Kidney epithelial cell (primary cell): ENCODE measurements around the gene PSMB11. TPM values are rescaled to one million over a fixed set of nuclear protein-coding genes. Genes with fewer than 3 reads are reported as not detected.
"Not testable (repeated sequence)": the region's sequence is repeated elsewhere in the genome, so short reads cannot be mapped to it uniquely, and the experiment has no call there.

Source experiments
- DNase-seq: peaks from one replicate; pipeline ENCODE4 v3.0.0-alpha.2; 2010; ENCODE audit warnings: low read depth
- H3K27me3 ChIP-seq: 2 replicates; pipeline ENCODE4 v1.6.0; 2011; ENCODE audit warnings: low read length; ENCODE audit not compliant: control insufficient read depth, insufficient read depth
- H3K36me3 ChIP-seq: 2 replicates; pipeline ENCODE4 v1.5.1; 2011; ENCODE audit warnings: low read length; ENCODE audit not compliant: control insufficient read depth, insufficient read depth
- H3K4me3 ChIP-seq: 2 replicates; pipeline ENCODE4 v1.5.1; 2011; ENCODE audit warnings: low read depth, mild to moderate bottlenecking, control low read depth, low read length
- CTCF ChIP-seq: IDR thresholded peaks from 2 replicates; pipeline ENCODE4 v1.5.1; 2011; ENCODE audit warnings: mild to moderate bottlenecking, moderate library complexity, low read length, control low read depth, inconsistent platforms; ENCODE audit not compliant: insufficient read depth, poor library complexity, severe bottlenecking
- total RNA-seq: library from RNA; depleted of rRNA; stranded (reverse); fragments of >200 nt; gene quantifications from 2 replicates; pipeline ENCODE4 v1.2.3, GENCODE V29; 2015

Gene PSMB11
- total RNA-seq, 1 donor from 2014 or later = not detected

DNA sequence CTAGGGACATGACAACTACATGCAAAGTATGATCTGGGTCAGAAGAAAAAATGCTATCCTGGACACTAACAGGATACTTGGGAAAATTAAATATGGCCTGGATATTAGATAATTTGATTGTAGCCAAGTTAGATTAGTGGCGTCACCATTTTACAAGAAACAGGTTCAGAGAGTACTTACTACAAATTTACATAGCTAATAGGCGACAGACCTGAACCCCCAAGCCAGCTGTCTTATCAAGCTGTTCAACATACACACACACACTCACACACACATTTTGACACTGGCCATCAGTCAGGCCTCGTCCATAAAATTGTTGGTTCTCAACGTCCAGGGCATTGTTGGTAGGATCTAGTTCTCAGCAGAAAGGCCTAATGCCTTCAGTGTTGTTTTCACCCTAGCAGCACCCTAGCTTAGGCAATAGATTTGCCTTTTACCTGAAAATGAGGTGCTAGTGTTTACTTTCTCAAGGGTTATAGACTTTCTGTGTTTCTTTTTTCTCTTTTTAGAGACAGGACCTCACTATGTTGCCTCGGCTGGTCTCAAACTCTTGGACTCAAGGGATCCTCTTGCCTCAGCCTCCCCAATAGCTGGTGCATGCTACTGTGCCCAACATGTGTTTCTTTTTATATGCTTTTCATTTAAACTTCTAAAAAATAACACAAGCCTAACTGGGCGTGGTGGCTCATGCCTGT, 28.8 kb upstream of the PSMB11 start:
- DNase-seq = no peak
- Histone ChIP-seq H3K4me3 (no peak overlapping the region), H3K27me3 (no peaks in the 10 kb centered on the region), H3K36me3 (no peaks in the 10 kb centered on the region)
- no peak for TF ChIP-seq CTCF

DNA sequence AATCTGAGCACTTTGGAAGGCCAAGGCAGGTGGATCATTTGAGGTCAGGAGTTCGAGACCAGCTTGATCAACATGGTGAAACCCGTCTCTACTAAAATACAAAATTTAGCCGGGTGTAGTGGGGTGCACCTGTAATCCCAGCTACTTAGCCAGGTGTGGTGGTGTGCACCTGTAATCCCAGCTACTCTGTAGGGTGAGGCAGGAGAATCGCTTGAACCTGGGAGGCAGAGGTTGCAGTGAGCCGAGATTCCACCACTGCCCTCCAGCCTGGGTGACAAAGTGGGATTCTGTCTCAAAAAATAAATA, 28.3 kb upstream of the PSMB11 start:
- not testable (repeated sequence) for H3K4me3 ChIP-seq, H3K27me3 ChIP-seq, H3K36me3 ChIP-seq, DNase-seq

DNA sequence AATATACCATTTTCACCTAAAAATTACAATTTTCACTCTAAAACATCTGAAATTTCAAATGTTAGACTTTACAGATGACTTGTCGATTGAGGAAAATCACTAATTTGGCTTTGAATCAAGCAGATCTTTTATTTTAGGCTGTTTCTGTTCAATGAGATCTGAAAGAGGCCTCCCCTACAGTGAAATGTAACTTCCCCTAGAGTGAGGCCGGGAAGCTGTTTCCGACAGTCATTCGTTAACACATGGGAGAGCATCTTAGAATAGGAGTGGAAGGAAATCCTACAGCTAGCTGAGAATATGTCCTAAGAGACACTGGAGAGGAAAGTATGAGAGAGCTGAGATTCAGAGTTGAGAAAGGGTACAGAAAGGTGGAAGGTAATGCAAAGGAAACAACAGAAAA, 26.4 kb upstream of the PSMB11 start:
- no peak for DNase-seq
- Histone ChIP-seq H3K36me3 (no peaks in the 10 kb centered on the region), H3K4me3 (no peak overlapping the region), H3K27me3 (no peaks in the 10 kb centered on the region)
- TF ChIP-seq CTCF = no peak

GRCh38 chr14:23017091-23017490, 24.9 kb upstream of the PSMB11 start:
- Histone ChIP-seq H3K27me3 (no peaks in the 10 kb centered on the region), H3K4me3 (no peak overlapping the region), H3K36me3 (no peaks in the 10 kb centered on the region)
- TF ChIP-seq CTCF = no peak
- no peak for DNase-seq

DNA sequence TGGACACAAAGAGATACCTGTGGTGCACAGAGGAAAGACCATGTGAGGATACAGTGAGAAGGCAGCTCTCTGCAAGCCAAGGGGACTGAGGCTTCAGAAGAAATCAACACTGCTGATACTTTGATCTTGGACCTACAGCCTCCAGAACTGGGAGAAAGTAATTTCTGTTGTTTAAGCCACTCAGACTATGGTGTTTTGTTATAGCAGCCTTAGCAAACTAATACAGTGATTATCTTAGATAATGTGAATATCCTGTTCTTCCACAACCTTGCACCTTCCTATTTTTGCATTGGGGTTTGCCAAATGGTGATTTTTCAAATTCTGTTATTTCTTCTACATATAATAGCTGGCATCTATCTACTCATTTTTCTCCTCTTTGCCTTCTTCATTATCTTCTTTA, 23.9 kb upstream of the PSMB11 start:
- no peaks in the 10 kb centered on the region for H3K27me3 ChIP-seq
- H3K36me3 ChIP-seq = no peaks in the 10 kb centered on the region
- no peak for DNase-seq
- TF ChIP-seq CTCF = no peak
- H3K4me3 ChIP-seq = no peak overlapping the region

GRCh38 chr14:23020143-23021128, 21.6 kb upstream of the PSMB11 start:
- TF ChIP-seq CTCF = no peak
- no peak overlapping the region for H3K4me3 ChIP-seq
- H3K36me3 ChIP-seq = no peaks in the 10 kb centered on the region
- H3K27me3 ChIP-seq = no peaks in the 10 kb centered on the region
- no peak for DNase-seq
